Measurements from ENCODE around the gene SOWAHC. TPM values are rescaled to one million over a fixed set of nuclear protein-coding genes. Genes with fewer than 3 reads are reported as not detected.

SOWAHC gene
- total RNA-seq, 1 donor from 2014 or later: 19.9 TPM

DNA sequence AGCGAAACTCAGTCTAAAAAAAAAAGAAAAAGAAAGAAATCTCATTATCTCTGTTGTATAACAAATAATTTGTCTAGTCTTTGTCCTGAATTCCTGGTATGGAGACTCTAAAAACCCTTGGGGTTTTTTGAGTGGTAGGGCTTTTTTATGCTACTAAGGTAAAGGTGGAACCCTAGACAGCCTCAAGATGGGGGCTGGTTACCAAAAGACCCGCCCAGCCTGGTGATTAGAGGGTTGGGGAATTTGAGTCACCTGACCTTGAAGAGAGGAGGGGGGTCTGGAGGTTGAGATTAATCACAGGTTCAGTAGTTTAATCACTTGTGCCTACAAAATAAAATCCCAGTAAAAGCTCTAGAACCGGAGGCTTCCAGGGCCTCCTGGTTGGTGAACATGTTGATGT lies 17.6 kb downstream of the SOWAHC start:
- Histone ChIP-seq H3K4me1 (peaks cover 15% of the 10 kb centered on the region), H3K27ac (no peak overlapping the region), H3K27me3 (no peaks in the 10 kb centered on the region), H3K9me3 (no peaks in the 10 kb centered on the region), H3K4me3 (no peak overlapping the region), H3K36me3 (no peaks in the 10 kb centered on the region)
- intact Hi-C loops (cut with DNase I): no loop called here
- DNase-seq: no peak
- TF ChIP-seq, protein P1, sequence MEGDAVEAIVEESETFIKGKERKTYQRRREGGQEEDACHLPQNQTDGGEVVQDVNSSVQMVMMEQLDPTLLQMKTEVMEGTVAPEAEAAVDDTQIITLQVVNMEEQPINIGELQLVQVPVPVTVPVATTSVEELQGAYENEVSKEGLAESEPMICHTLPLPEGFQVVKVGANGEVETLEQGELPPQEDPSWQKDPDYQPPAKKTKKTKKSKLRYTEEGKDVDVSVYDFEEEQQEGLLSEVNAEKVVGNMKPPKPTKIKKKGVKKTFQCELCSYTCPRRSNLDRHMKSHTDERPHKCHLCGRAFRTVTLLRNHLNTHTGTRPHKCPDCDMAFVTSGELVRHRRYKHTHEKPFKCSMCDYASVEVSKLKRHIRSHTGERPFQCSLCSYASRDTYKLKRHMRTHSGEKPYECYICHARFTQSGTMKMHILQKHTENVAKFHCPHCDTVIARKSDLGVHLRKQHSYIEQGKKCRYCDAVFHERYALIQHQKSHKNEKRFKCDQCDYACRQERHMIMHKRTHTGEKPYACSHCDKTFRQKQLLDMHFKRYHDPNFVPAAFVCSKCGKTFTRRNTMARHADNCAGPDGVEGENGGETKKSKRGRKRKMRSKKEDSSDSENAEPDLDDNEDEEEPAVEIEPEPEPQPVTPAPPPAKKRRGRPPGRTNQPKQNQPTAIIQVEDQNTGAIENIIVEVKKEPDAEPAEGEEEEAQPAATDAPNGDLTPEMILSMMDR (IDR thresholded peaks at IDR 0.05): no peak
- ATAC-seq: no peak

DNA sequence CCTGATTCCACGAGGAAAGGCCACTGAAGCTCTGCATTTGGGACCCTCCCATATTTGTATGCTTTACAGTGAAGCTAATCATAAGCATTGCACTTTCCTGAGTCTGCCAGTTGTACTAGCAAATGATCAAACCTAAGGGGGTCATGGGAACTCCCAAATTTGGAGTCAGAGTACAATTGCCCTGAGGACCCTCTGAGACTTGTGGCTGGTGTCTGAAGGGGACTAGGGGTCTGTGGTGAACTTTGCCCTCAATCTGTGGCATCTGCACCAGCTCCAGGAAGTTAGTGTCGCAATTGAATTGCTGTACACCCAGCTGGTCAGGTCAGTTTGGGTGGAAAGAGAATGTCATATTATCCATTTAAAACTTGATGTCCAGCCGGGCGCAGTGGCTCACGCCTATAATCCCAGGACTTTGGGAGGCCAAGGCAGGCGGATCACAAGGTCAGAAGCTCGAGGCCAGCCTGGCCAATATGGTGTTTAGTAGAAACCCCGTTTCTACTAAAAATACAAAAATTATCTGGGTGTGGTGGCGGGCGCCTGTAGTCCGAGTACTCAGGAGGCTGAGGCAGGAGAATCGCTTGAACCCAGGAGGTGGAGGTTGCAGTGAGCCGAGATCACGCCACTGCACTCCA lies 18.1 kb downstream of the SOWAHC start:
- H3K4me1 ChIP-seq: peaks cover 15% of the 10 kb centered on the region
- no peaks in the 10 kb centered on the region for H3K9me3 ChIP-seq
- no peaks in the 10 kb centered on the region for H3K36me3 ChIP-seq
- TF ChIP-seq, protein P1 (IDR thresholded peaks at IDR 0.05): no peak
- intact Hi-C loops (cut with DNase I): no loop called here
- no peak for ATAC-seq
- no peaks in the 10 kb centered on the region for H3K27me3 ChIP-seq
- DNase-seq: no peak
- H3K27ac ChIP-seq: no peak overlapping the region
- no peak overlapping the region for H3K4me3 ChIP-seq

DNA sequence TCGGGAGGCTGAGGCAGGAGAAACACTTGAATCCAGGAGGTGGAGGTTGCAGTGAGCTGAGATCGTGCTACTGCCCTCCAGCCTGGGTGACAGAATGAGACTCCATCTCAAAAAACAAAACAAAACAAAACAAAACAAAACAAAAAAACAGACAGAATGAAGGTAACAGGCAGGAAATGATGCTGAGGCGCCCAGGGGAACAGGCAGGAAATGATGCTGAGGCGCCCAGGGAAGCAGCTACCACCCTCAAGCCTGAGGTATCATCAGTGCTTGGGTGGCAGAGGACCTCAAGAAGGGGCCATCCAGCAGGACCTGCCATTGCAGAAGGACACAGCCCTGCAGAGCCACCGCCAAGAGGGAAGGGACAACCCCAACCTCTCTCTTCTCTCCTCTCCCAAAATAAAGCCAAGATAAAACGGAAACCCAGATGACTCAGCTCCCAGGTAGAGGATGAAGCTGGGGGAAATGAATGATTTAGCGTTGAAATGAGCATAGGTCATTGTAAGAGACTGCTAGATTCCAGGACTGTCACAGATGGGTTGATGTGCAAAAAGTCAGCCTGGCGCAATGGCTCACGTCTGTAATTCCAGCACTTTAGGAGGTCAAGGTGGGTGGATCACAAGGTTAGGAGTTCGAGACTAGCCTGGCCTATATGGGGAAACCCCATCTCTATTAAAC lies 19.3 kb downstream of the SOWAHC start:
- no peak for ATAC-seq

DNA sequence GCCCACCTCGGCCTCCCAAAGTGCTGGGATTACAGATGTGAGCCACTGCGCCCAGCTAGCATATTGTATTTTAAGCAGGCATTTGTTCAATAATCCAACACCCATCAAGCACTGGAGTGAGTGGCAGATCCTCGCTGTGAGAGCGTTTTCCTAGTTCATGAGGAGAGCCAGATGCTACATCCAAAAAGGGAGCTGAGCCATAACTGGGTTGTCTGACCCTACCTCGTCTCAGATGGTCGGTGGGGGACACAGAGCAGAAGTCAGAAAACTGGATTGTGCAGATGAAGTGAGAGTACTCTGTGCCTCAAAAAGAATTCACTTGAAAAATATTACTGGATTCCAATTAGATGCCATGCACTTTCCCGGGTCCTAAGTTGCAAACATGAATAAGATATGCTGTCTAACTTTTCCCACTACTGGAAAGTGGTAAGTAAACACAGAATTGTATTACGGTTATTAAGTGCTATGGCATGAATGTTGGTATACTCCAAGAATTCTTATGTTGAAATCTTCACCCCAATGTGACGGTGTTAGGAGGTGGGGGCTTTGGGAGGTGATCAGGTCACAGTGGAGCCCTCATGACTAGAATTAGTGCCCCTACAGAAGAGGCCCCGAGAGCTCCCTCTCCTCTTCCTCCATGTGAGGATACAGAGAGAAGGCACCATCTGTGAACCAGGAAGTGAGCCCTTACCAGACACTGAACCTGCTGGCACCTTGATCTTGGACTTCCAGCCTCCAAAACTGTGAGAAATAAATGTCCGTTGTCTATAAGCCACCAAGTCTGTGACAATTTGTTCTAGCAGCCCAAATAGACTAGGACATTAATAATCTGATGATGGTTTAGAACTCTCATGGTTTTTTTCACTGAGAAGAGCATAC lies 21.5 kb downstream of the SOWAHC start:
- intact Hi-C loops (cut with DNase I): no loop called here
- peak; percentile 62 for ATAC-seq
- Histone ChIP-seq H3K27me3 (no peaks in the 10 kb centered on the region), H3K27ac (peak overlapping the region; percentile 60), H3K36me3 (no peaks in the 10 kb centered on the region), H3K4me1 (peaks cover 21% of the 10 kb centered on the region), H3K4me3 (no peak overlapping the region), H3K9me3 (no peaks in the 10 kb centered on the region)
- TF ChIP-seq, protein P1 (IDR thresholded peaks at IDR 0.05): no peak
- no peak for DNase-seq

More for the DNA sequence above, 19.3 kb downstream of the SOWAHC start:
- Histone ChIP-seq H3K4me1 (peaks cover 21% of the 10 kb centered on the region), H3K9me3 (no peaks in the 10 kb centered on the region), H3K4me3 (no peak overlapping the region), H3K27ac (no peak overlapping the region), H3K36me3 (no peaks in the 10 kb centered on the region), H3K27me3 (no peaks in the 10 kb centered on the region)
- no peak for DNase-seq
- TF ChIP-seq, protein P1 (IDR thresholded peaks at IDR 0.05): no peak
- intact Hi-C loops (cut with DNase I): no loop called here

DNA sequence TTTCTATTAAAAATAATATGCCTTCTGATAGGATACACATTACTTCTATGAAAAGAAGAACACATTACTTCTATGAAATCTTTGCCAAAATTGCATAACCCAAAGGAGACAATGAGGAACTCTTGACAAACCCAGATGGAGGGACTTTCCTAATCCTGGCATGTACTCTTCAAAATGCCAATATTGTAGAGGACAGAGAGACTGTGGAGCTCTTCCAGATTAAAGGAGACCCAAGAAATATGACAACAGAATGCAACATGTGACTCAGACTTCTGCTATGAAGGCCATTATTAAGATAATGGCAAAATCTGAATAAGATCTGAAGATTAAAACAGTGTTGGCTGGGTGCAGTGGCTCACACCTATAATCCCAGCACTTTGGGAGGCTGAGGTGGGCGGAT lies 22.2 kb downstream of the SOWAHC start:
- intact Hi-C loops (cut with DNase I): no loop called here
- H3K27me3 ChIP-seq: no peaks in the 10 kb centered on the region
- DNase-seq: no peak
- H3K27ac ChIP-seq: peak overlapping the region; percentile 60
- H3K4me3 ChIP-seq: no peak overlapping the region
- H3K36me3 ChIP-seq: no peaks in the 10 kb centered on the region
- peak; percentile 79 for ATAC-seq
- peaks cover 21% of the 10 kb centered on the region for H3K4me1 ChIP-seq
- TF ChIP-seq, protein P1 (IDR thresholded peaks at IDR 0.05): no peak
- no peaks in the 10 kb centered on the region for H3K9me3 ChIP-seq

All from upper lobe of right lung (tissue), 1 donor.